Neural progenitor cell (in vitro differentiated cells): ENCODE results near the gene TMEM184A.

ENCODE experiments used
- CTCF ChIP-seq: fragments of 200-600 bp; sonication (generic); IDR thresholded peaks from 2 replicates; pipeline ENCODE4 v1.5.1; 2017; ENCODE audit warnings: antibody characterized with exemption, mild to moderate bottlenecking
- EZH2 ChIP-seq: fragments of 200-600 bp; sonication (generic); IDR thresholded peaks from 2 replicates; pipeline ENCODE4 v1.6.1; 2017; ENCODE audit warnings: antibody characterized with exemption, mild to moderate bottlenecking, moderate library complexity

DNA sequence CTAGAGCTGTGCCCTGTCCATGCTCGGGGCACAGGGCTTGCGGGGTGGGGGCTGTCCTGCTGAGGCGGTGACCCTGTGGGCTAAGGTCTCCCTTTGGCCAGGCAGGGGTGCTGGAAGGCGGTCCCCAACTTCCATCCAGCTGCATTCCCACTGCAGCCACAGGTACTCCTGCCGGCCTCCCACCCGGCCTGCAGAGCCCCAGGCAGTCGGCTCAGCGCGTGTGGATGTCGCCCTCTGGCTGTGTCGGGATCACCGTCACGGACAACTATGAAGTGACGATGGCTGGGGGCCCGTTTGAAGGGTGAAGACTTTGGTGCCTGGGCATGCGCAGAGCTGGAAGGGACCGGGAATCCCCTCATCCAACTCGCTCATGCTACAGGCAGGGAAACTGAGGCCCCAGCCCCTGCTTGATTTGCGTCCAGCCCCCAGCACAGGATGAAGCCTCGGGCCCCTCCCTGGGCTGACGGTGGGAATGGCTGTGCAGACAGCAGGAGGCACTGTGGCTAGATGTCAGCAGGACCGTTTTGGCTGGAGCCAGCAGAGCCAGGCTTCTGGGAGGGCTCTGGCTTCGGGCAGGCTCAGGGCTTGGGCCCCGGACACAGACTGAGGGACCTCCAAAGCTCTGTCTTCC is 2.3 kb upstream of the TMEM184A start:
- TF ChIP-seq CTCF (peak; percentile 7), EZH2 (no peak)
